H9 (cell line): ENCODE measurements around the gene LHFPL6. TPM values are rescaled to one million over a fixed set of nuclear protein-coding genes. Genes with fewer than 3 reads are reported as not detected.

ENCODE experiments used
- DNase-seq: peaks from one replicate; pipeline ENCODE4 v3.0.0-alpha.2; 2017
- H2AFZ ChIP-seq: one replicate; pipeline ENCODE4 v1.6.1; 2013; ENCODE audit warnings: mild to moderate bottlenecking, low read length, control low read depth, moderate library complexity
- H2AK5ac ChIP-seq: 2 replicates; pipeline ENCODE4 v1.6.1; 2013; ENCODE audit warnings: low read length, control low read depth, mixed read lengths; ENCODE audit not compliant: insufficient read length
- H2BK120ac ChIP-seq: one replicate; pipeline ENCODE4 v1.6.1; 2013; ENCODE audit warnings: low read depth, mild to moderate bottlenecking, low read length, control low read depth, inconsistent platforms; ENCODE audit not compliant: poor library complexity, severe bottlenecking
- H2BK12ac ChIP-seq: 2 replicates; pipeline ENCODE4 v1.6.1; 2013; ENCODE audit warnings: low read length, control low read depth, mixed read lengths, low read depth; ENCODE audit not compliant: insufficient read length
- H2BK15ac ChIP-seq: 2 replicates; pipeline ENCODE4 v1.6.1; 2013; ENCODE audit warnings: low read depth, low read length, control low read depth
- H2BK20ac ChIP-seq: one replicate; pipeline ENCODE4 v1.6.1; 2013; ENCODE audit warnings: low read depth, mild to moderate bottlenecking, low read length, control low read depth, inconsistent platforms; ENCODE audit not compliant: poor library complexity, severe bottlenecking
- H2BK5ac ChIP-seq: 2 replicates; pipeline ENCODE4 v1.6.1; 2013; ENCODE audit warnings: low read length, control low read depth, mixed read lengths; ENCODE audit not compliant: insufficient read length
- H3K14ac ChIP-seq: 2 replicates; pipeline ENCODE4 v1.6.1; 2013; ENCODE audit warnings: low read length, control low read depth; ENCODE audit not compliant: insufficient read depth
- H3K18ac ChIP-seq: 2 replicates; pipeline ENCODE4 v1.6.1; 2013; ENCODE audit warnings: low read depth, mild to moderate bottlenecking, mixed read lengths, low read length, control low read depth; ENCODE audit not compliant: insufficient read length
- H3K23ac ChIP-seq: 2 replicates; pipeline ENCODE4 v1.6.1; 2013; ENCODE audit warnings: low read length, control low read depth, mixed read lengths, low read depth; ENCODE audit not compliant: insufficient read length
- H3K23me2 ChIP-seq: 2 replicates; pipeline ENCODE4 v1.6.1; 2013; ENCODE audit warnings: low read depth, mild to moderate bottlenecking, mixed read lengths, low read length, control low read depth; ENCODE audit not compliant: insufficient read length, poor library complexity, severe bottlenecking
- H3K27ac ChIP-seq: 2 replicates; pipeline ENCODE4 v1.5.1; 2013; ENCODE audit warnings: low read length, control low read depth, mixed read lengths, low read depth; ENCODE audit not compliant: insufficient read length
- H3K27me3 ChIP-seq: 2 replicates; pipeline ENCODE4 v1.6.1; 2013; ENCODE audit warnings: low read length, control low read depth, inconsistent platforms; ENCODE audit not compliant: insufficient read depth
- H3K4ac ChIP-seq: 2 replicates; pipeline ENCODE4 v1.6.1; 2013; ENCODE audit warnings: low read depth, mild to moderate bottlenecking, control low read depth, inconsistent platforms, low read length, moderate library complexity
- H3K4me1 ChIP-seq: 2 replicates; pipeline ENCODE4 v1.6.1; 2013; ENCODE audit warnings: low read length, control low read depth, inconsistent platforms; ENCODE audit not compliant: insufficient read depth
- H3K4me2 ChIP-seq: 2 replicates; pipeline ENCODE4 v1.6.1; 2013; ENCODE audit warnings: low read length, control low read depth, mixed read lengths; ENCODE audit not compliant: insufficient read length, insufficient read depth
- H3K56ac ChIP-seq: 2 replicates; pipeline ENCODE4 v1.6.1; 2013; ENCODE audit warnings: low read depth, mild to moderate bottlenecking, mixed read lengths, low read length, control low read depth; ENCODE audit not compliant: insufficient read length
- H3K79me1 ChIP-seq: 2 replicates; pipeline ENCODE4 v1.6.1; 2013; ENCODE audit warnings: low read depth, mild to moderate bottlenecking, moderate library complexity, low read length, control low read depth, inconsistent platforms; ENCODE audit not compliant: insufficient read depth, poor library complexity, severe bottlenecking
- H3K79me2 ChIP-seq: 2 replicates; pipeline ENCODE4 v1.6.1; 2013; ENCODE audit warnings: low read length, control low read depth, inconsistent platforms; ENCODE audit not compliant: insufficient read depth
- H3K9ac ChIP-seq: 2 replicates; pipeline ENCODE4 v1.6.1; 2013; ENCODE audit warnings: low read length, control low read depth, mixed read lengths; ENCODE audit not compliant: insufficient read length; ENCODE audit errors: extremely low read depth
- H3K9me3 ChIP-seq: one replicate; pipeline ENCODE4 v1.6.1; 2013; ENCODE audit warnings: low read depth, low read length, inconsistent platforms; ENCODE audit not compliant: control insufficient read depth
- H3T11ph ChIP-seq: one replicate; pipeline ENCODE4 v1.6.1; 2013; ENCODE audit warnings: mild to moderate bottlenecking, low read length, control low read depth, inconsistent platforms
- H4K20me1 ChIP-seq: one replicate; pipeline ENCODE4 v1.6.1; 2013; ENCODE audit not compliant: control insufficient read depth, insufficient read length, insufficient read depth
- H4K5ac ChIP-seq: 2 replicates; pipeline ENCODE4 v1.6.1; 2013; ENCODE audit warnings: low read depth, mild to moderate bottlenecking, mixed read lengths, low read length, control low read depth; ENCODE audit not compliant: insufficient read length
- H4K8ac ChIP-seq: replicated peaks from 2 replicates; pipeline ENCODE4 v1.6.1; 2013; ENCODE audit warnings: low read length, control low read depth, mixed read lengths, low read depth; ENCODE audit not compliant: insufficient read length
- H4K91ac ChIP-seq: 2 replicates; pipeline ENCODE4 v1.6.1; 2013; ENCODE audit warnings: low read depth, mild to moderate bottlenecking, moderate library complexity, mixed read lengths, low read length, control low read depth; ENCODE audit not compliant: insufficient read length
- H3K27ac Mint-ChIP-seq, 3 experiments: 2 replicates in 2 of 3; 3 replicates in 1 of 3; pipeline ENCODE4 v1.8.0; 2020 to 2021; ENCODE audit warnings: mixed read lengths in 3 of 3, mild to moderate bottlenecking in 1 of 3, moderate library complexity in 1 of 3
- H3K27me3 Mint-ChIP-seq: 2 replicates; pipeline ENCODE4 v1.8.0; 2021; ENCODE audit warnings: low read depth, mild to moderate bottlenecking, moderate library complexity, mixed read lengths
- H3K36me3 Mint-ChIP-seq, 3 experiments: 2 replicates in 2 of 3; 3 replicates in 1 of 3; pipeline ENCODE4 v1.8.0; 2020 to 2021; ENCODE audit warnings: low read depth in 3 of 3, mixed read lengths in 3 of 3; ENCODE audit not compliant: insufficient read depth in 1 of 3
- H3K4me1 Mint-ChIP-seq, 2 experiments: 2 replicates each; pipeline ENCODE4 v1.8.0; 2020; ENCODE audit warnings: mixed read lengths in 2 of 2
- H3K4me3 Mint-ChIP-seq, 2 experiments: 2 replicates in 1 of 2; 3 replicates in 1 of 2; pipeline ENCODE4 v1.8.0; 2020 to 2021; ENCODE audit warnings: mild to moderate bottlenecking in 2 of 2, mixed read lengths in 2 of 2, moderate library complexity in 1 of 2
- H3K9me3 Mint-ChIP-seq, 2 experiments: 2 replicates in 1 of 2; 3 replicates in 1 of 2; pipeline ENCODE4 v1.8.0; 2020; ENCODE audit warnings: mild to moderate bottlenecking in 2 of 2, mixed read lengths in 2 of 2, moderate library complexity in 1 of 2
- CTCF ChIP-seq: fragments of 200-600 bp; sonication (generic); conservative IDR thresholded peaks from 3 replicates; pipeline ENCODE4 v1.8.0; 2021; ENCODE audit warnings: antibody characterized with exemption, mild to moderate bottlenecking
- total RNA-seq: library from RNA; stranded (reverse); gene quantifications from 2 replicates; pipeline ENCODE4 v1.2.1, GENCODE V29; 2021

LHFPL6 gene
- total RNA-seq, 1 experiment from 2014 or later: 3.5 TPM

DNA sequence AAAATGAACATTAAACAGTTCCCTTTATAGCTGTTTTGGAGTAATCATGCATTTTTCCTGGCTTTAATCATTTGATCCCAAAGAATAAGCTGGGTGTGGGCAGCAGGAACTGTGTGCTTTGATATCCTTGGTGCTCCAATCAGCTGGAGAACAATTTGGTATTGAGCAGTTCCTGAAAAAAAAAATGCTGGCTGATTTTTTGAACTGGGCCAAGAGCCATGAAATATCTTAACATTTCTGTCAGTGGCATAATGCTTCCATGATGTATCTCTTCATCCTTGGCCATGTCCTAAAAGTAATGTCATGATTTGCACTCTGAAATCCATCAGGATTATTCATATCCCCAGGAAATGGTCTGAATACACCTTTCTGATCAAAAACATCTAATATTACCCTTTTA is 134.7 kb downstream of the LHFPL6 start:
- H3K9me3 Mint-ChIP-seq: peaks cover 0 to 3% of the 10 kb centered on the region in 2 experiments; a peak in 1 of 5 replicates
- Histone ChIP-seq H4K20me1 (no peaks in the 10 kb centered on the region), H3K27me3 (no peaks in the 10 kb centered on the region), H2BK120ac (no peak overlapping the region), H3K56ac (no peak overlapping the region), H3K4ac (no peak overlapping the region), H2BK15ac (no peak overlapping the region), H3K4me2 (no peak overlapping the region), H4K91ac (no peak overlapping the region), H2BK5ac (no peak overlapping the region), H4K8ac (no peak overlapping the region), H3K9me3 (no peaks in the 10 kb centered on the region), H3K18ac (no peak overlapping the region), H3K9ac (no peak overlapping the region), H3T11ph (no peak overlapping the region), H3K23ac (no peak overlapping the region), H3K23me2 (no peaks in the 10 kb centered on the region), H3K79me1 (no peaks in the 10 kb centered on the region), H2BK12ac (no peak overlapping the region), H3K79me2 (no peaks in the 10 kb centered on the region), H4K5ac (no peak overlapping the region), H3K4me1 (no peaks in the 10 kb centered on the region), H2AK5ac (no peak overlapping the region), H3K27ac (no peak overlapping the region), H2BK20ac (no peak overlapping the region), H3K14ac (no peak overlapping the region), H2AFZ (no peak overlapping the region)
- H3K4me3 Mint-ChIP-seq: no peak overlapping the region
- DNase-seq: no peak
- no peaks in the 10 kb centered on the region for H3K36me3 Mint-ChIP-seq
- no peak for TF ChIP-seq CTCF
- H3K4me1 Mint-ChIP-seq: peaks cover 0 to 5% of the 10 kb centered on the region in 2 experiments; a peak in 1 of 4 replicates
- H3K27me3 Mint-ChIP-seq: peaks cover 1% of the 10 kb centered on the region; the same call in 1 of the 2 replicates
- no peak overlapping the region for H3K27ac Mint-ChIP-seq
